GM21367 (cell line): ENCODE results near the gene GALNS.
"Not testable (repeated sequence)": the region's sequence is repeated elsewhere in the genome, so short reads cannot be mapped to it uniquely, and the experiment has no call there.

Source experiments
- ATAC-seq: cut with Tn5 transposase; IDR thresholded peaks from one replicate; pipeline ENCODE4 v1.9.1; 2021; ENCODE audit not compliant: unreplicated experiment

The GALNS gene

GRCh38 chr16:88889702-88890352 lies 33.1 kb upstream of the GALNS start:
- not testable (repeated sequence) for ATAC-seq

- no peak for ATAC-seq
Observed at GRCh38 chr16:88888461-88889387, 32.0 kb upstream of the GALNS start.

GRCh38 chr16:88888057-88888456 lies 31.3 kb upstream of the GALNS start:
- ATAC-seq = no peak

GRCh38 chr16:88886845-88887521 lies 30.2 kb upstream of the GALNS start:
- ATAC-seq = no peak

- ATAC-seq = no peak
Observed at GRCh38 chr16:88886420-88886844, 29.7 kb upstream of the GALNS start.

- no peak for ATAC-seq
Observed at GRCh38 chr16:88885693-88886280, 29.0 kb upstream of the GALNS start.

- no peak for ATAC-seq
Observed at GRCh38 chr16:88884569-88885271, 28.0 kb upstream of the GALNS start.

GRCh38 chr16:88883946-88884345 lies 27.2 kb upstream of the GALNS start:
- no peak for ATAC-seq

GRCh38 chr16:88883117-88883895 lies 26.6 kb upstream of the GALNS start:
- ATAC-seq = no peak

GRCh38 chr16:88882358-88883030 lies 25.7 kb upstream of the GALNS start:
- ATAC-seq = no peak

- no peak for ATAC-seq
Observed at GRCh38 chr16:88881675-88882357, 25.1 kb upstream of the GALNS start.

- ATAC-seq = no peak
Observed at GRCh38 chr16:88881007-88881615, 24.4 kb upstream of the GALNS start.

GRCh38 chr16:88880226-88881006 lies 23.7 kb upstream of the GALNS start:
- ATAC-seq = no peak

GRCh38 chr16:88879788-88880055 lies 23.0 kb upstream of the GALNS start:
- ATAC-seq = no peak

GRCh38 chr16:88878967-88879787 lies 22.4 kb upstream of the GALNS start:
- ATAC-seq = no peak

GRCh38 chr16:88878356-88878755 lies 21.6 kb upstream of the GALNS start:
- ATAC-seq = no peak
